SK-N-SH (cell line): Measurements from ENCODE around the gene ASAP2. TPM values are rescaled to one million over a fixed set of nuclear protein-coding genes. Genes with fewer than 3 reads are reported as not detected.

Experiments
- CTCF ChIA-PET: fragments of 300-600, 350-600 bp; formaldehyde crosslinking; extraction: SDS; loops from one replicate; lab custom pipeline; 2021; lab: Yijun Ruan, JAX
- POLR2A ChIA-PET: fragments of 350-600 bp; sonication (Branson Sonifier 250); formaldehyde crosslinking; extraction: SDS; loops from one replicate; lab custom pipeline; 2020; ENCODE audit warnings: antibody characterized with exemption, inconsistent platforms; lab: Yijun Ruan, JAX
- DNase-seq: peaks from one replicate; pipeline ENCODE4 v3.0.0; 2012
- H2AFZ ChIP-seq: fragments of 200-600 bp; sonication (generic); 2 replicates; pipeline ENCODE4 v1.8.1; 2016; ENCODE audit warnings: antibody characterized with exemption, mild to moderate bottlenecking, low read depth
- H3F3A ChIP-seq: fragments of 200-600 bp; sonication (generic); replicated peaks from 2 replicates; pipeline ENCODE3; 2016; ENCODE audit warnings: antibody characterized with exemption, mild to moderate bottlenecking; ENCODE audit not compliant: insufficient read depth
- H3K27ac ChIP-seq, 2 experiments: fragments of 200-500 bp in 1 of 2; fragments of 200-600 bp in 1 of 2; sonication (Bioruptor generic) in 1 of 2; sonication (generic), shearing (Covaris generic) in 1 of 2; 2 replicates each; pipeline versions ENCODE4 v1.5.1 to v1.6.1; 2014 to 2016; ENCODE audit warnings: low read depth in 2 of 2, inconsistent platforms in 1 of 2, low read length in 1 of 2, mild to moderate bottlenecking in 1 of 2, mixed read lengths in 1 of 2
- H3K27me3 ChIP-seq: fragments of 200-600 bp; sonication (generic), shearing (Covaris generic); 2 replicates; pipeline ENCODE4 v1.6.1; 2016; ENCODE audit warnings: mixed run types; ENCODE audit not compliant: insufficient read depth
- H3K36me3 ChIP-seq, 2 experiments: fragments of 200-500 bp in 1 of 2; fragments of 200-600 bp in 1 of 2; sonication (Bioruptor generic) in 1 of 2; sonication (generic) in 1 of 2; replicated peaks in 1 of 2; 2 replicates each; pipeline versions ENCODE3 to v1.5.1; 2014 to 2016; ENCODE audit warnings: low read length in 1 of 2, mild to moderate bottlenecking in 1 of 2; ENCODE audit not compliant: insufficient read depth in 2 of 2, control insufficient read depth in 1 of 2
- H3K4me1 ChIP-seq, 2 experiments: fragments of 200-500 bp in 1 of 2; fragments of 200-600 bp in 1 of 2; sonication (Bioruptor generic) in 1 of 2; sonication (generic), shearing (Covaris generic) in 1 of 2; 2 replicates each; pipeline versions ENCODE4 v1.5.1 to v1.6.1; 2014 to 2016; ENCODE audit warnings: low read depth in 1 of 2, low read length in 1 of 2, mixed run types in 1 of 2; ENCODE audit not compliant: insufficient read depth in 2 of 2, control insufficient read depth in 1 of 2
- H3K4me2 ChIP-seq: fragments of 200-600 bp; sonication (generic), shearing (Covaris generic); 2 replicates; pipeline ENCODE4 v1.6.1; 2017; ENCODE audit warnings: mixed run types
- H3K4me3 ChIP-seq, 2 experiments: fragments of 200-500 bp in 1 of 2; fragments of 200-600 bp in 1 of 2; sonication (Bioruptor generic) in 1 of 2; sonication (generic), shearing (Covaris generic) in 1 of 2; 2 replicates each; pipeline versions ENCODE4 v1.5.1 to v1.8.1; 2014 to 2016; ENCODE audit warnings: low read depth in 2 of 2, inconsistent platforms in 1 of 2, low read length in 1 of 2, mild to moderate bottlenecking in 1 of 2, mixed read lengths in 1 of 2, moderate library complexity in 1 of 2
- H3K79me2 ChIP-seq: fragments of 200-600 bp; sonication (generic); 2 replicates; pipeline ENCODE4 v1.8.1; 2017; ENCODE audit warnings: mild to moderate bottlenecking; ENCODE audit not compliant: insufficient read depth
- H3K9ac ChIP-seq: fragments of 200-600 bp; sonication (generic); 2 replicates; pipeline ENCODE4 v1.6.1; 2017; ENCODE audit warnings: mixed run types
- H3K9me2 ChIP-seq: fragments of 200-600 bp; sonication (generic); 2 replicates; pipeline ENCODE4 v1.6.1; 2017; ENCODE audit warnings: mixed run types
- H3K9me3 ChIP-seq: fragments of 200-600 bp; sonication (generic); 2 replicates; pipeline ENCODE4 v1.6.1; 2017; ENCODE audit warnings: mixed run types, mild to moderate bottlenecking, moderate library complexity
- H4K20me1 ChIP-seq: fragments of 200-600 bp; sonication (generic); 2 replicates; pipeline ENCODE4 v1.6.1; 2017; ENCODE audit warnings: mild to moderate bottlenecking, mixed run types; ENCODE audit not compliant: insufficient read depth
- CHD2 ChIP-seq: fragments of 150-350 bp; IDR thresholded peaks from 2 replicates; pipeline ENCODE4 v1.6.1; 2018; ENCODE audit warnings: low read length; ENCODE audit not compliant: partially characterized antibody
- ELF1 ChIP-seq: IDR thresholded peaks from 2 replicates; pipeline ENCODE4 v1.4.0; 2012
- EP300 ChIP-seq, 2 experiments: IDR thresholded peaks; 2 replicates each; pipeline versions ENCODE4 v1.4.0 to v1.6.1; 2012; ENCODE audit warnings: borderline replicate concordance in 1 of 2, low read depth in 1 of 2, low read length in 1 of 2
- EZH2phosphoT487 ChIP-seq: fragments of 200-600 bp; sonication (generic); IDR thresholded peaks from 2 replicates; pipeline ENCODE4 v1.6.1; 2017; ENCODE audit warnings: low read depth, mixed run types, mild to moderate bottlenecking, antibody characterized with exemption, moderate library complexity, borderline replicate concordance
- FOXM1 ChIP-seq: IDR thresholded peaks from 2 replicates; pipeline ENCODE4 v1.4.0; 2012; ENCODE audit warnings: low read depth, mild to moderate bottlenecking
- GATA2 ChIP-seq: sonication (generic); formaldehyde crosslinking; IDR thresholded peaks from 2 replicates; pipeline ENCODE4 v1.5.0; 2020; ENCODE audit warnings: mild to moderate bottlenecking, missing genetic modification reagents
- MEF2A ChIP-seq: IDR thresholded peaks from 2 replicates; pipeline ENCODE4 v1.4.0; 2012; ENCODE audit warnings: low read depth, borderline replicate concordance
- MXI1 ChIP-seq: IDR thresholded peaks from 2 replicates; pipeline ENCODE4 v1.6.1; 2012; ENCODE audit warnings: mild to moderate bottlenecking, low read depth, low read length, improper control_type of control experiment
- NFIC ChIP-seq: IDR thresholded peaks from 2 replicates; pipeline ENCODE4 v1.4.0; 2012; ENCODE audit warnings: borderline replicate concordance
- NRF1 ChIP-seq: IDR thresholded peaks from 2 replicates; pipeline ENCODE4 v1.6.1; 2012; ENCODE audit warnings: low read depth, mild to moderate bottlenecking, low read length
- POLR2AphosphoS5 ChIP-seq: IDR thresholded peaks from 2 replicates; pipeline ENCODE4 v1.6.1; 2012; ENCODE audit warnings: low read depth, low read length
- RFX5 ChIP-seq: IDR thresholded peaks from 2 replicates; pipeline ENCODE4 v1.6.1; 2012; ENCODE audit warnings: mild to moderate bottlenecking, improper control_type of control experiment, low read length
- RXRA ChIP-seq: IDR thresholded peaks from 2 replicates; pipeline ENCODE4 v1.4.0; 2012; ENCODE audit warnings: low read depth, mild to moderate bottlenecking, borderline replicate concordance
- TCF12 ChIP-seq: IDR thresholded peaks from 2 replicates; pipeline ENCODE4 v1.4.0; 2012
- TEAD4 ChIP-seq: IDR thresholded peaks from 2 replicates; pipeline ENCODE4 v1.4.0; 2012; ENCODE audit warnings: mild to moderate bottlenecking, borderline replicate concordance; ENCODE audit not compliant: insufficient read depth
- YY1 ChIP-seq: IDR thresholded peaks from 2 replicates; pipeline ENCODE4 v1.4.0; 2012; ENCODE audit warnings: low read depth, mild to moderate bottlenecking
- WGBS: methylation state at CpG from one replicate; pipeline ENCODE4 v1.1.6; 2017; ENCODE audit warnings: low lambda C conversion rate; 5-methylcytosine and 5-hydroxymethylcytosine counted together
- polyA plus RNA-seq, 3 experiments: library from polyadenylated mRNA; depleted of rRNA; stranded (reverse); fragments of >200 nt; gene quantifications; 2 replicates each; pipeline ENCODE4 v1.2.3, GENCODE V29; 2012
- TF ChIP-seq, protein P1 (sequence below): IDR thresholded peaks from 2 replicates; pipeline ENCODE4 v1.4.0; 2012; ENCODE audit warnings: low read depth, borderline replicate concordance
- TF ChIP-seq, protein P2 (sequence below): IDR thresholded peaks from 2 replicates; pipeline ENCODE4 v1.6.1; 2012; ENCODE audit warnings: mild to moderate bottlenecking, low read depth, low read length, moderate library complexity

Gene ASAP2
- polyA plus RNA-seq, 1 of the 3 experiments (the other 2 are of a cell fraction), result 37.9 TPM

DNA sequence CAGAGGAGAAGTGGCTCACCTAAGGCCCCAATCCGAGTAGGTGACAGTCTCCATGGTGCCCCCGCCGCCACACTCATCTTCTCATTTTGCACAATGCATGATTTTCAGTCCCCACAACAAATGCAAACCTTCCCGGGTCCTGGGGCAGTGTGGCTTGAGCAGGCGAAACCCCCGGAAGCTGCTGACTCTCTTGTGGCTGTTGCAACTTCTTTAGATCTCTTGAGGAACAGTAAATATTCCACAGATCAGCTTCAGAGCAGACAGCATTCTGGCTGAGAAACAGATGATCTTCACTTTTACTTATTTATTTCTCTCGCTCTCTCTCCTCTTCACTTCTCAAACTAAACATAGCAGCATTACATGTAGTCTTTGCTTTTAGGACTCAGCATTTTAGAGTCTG lies 51.9 kb downstream of the ASAP2 start:
- peaks cover 0 to 8% of the 10 kb centered on the region in 2 experiments for H3K36me3 ChIP-seq
- no peaks in the 10 kb centered on the region for H3K27me3 ChIP-seq
- 0 out of 2 replicates have a peak overlapping the region, but pooled peaks have one; percentile 2 for H3K9ac ChIP-seq
- DNase-seq, result no peak
- ChIA-PET POLR2A (no interaction called here), CTCF (interaction anchor here (0.6 to 2.3 kb wide), 2 partner anchors 54 to 115 kb away, joined by 4 to 6 read pairs; no protein-coding TSS in a partner anchor)
- H3K4me3 ChIP-seq, result no peak overlapping the region
- peaks cover 66 to 81% of the 10 kb centered on the region in 2 experiments for H3K4me1 ChIP-seq
- H2AFZ ChIP-seq, result no peak overlapping the region
- H3K9me3 ChIP-seq, result no peaks in the 10 kb centered on the region
- TF ChIP-seq NRF1 (no peak), NFIC (no peak), FOXM1 (no peak), RFX5 (no peak)
- peaks cover 16% of the 10 kb centered on the region for H3F3A ChIP-seq
- H3K9me2 ChIP-seq, result no peaks in the 10 kb centered on the region
- peak overlapping the region; percentile 11; the same call in 1 of the 2 replicates for H3K4me2 ChIP-seq
- 95% methylated on average over 7 of the region's 7 CpGs for WGBS
- H3K27ac ChIP-seq, result peak overlapping the region; percentile 81 to 89; a peak in 3 of 4 replicates
- H4K20me1 ChIP-seq, result peaks cover 46% of the 10 kb centered on the region
- H3K79me2 ChIP-seq, result peaks cover 99% of the 10 kb centered on the region

DNA sequence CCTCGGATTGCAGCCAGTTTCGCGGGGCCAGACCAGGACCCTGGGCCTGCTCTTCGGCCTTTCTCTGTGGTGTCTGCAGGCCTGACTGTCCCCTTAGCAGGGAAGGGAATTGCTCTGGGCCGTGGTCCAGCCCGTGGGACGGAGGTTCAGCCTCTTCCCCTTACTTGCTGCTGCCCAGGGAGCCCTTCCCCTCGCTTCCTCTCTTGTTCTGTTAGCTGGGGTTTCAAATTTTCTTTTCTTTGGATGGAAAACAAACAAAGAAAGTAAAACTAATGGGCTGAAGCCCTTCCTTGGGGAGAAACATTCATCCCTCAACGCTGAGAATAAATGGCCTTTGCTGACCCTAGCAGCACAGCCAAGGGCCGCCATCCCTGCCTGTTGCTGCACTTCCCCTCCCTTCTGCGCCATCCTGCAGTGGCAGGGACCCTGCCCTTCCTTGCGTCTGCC lies 52.4 kb downstream of the ASAP2 start:
- TF ChIP-seq TCF12, result no peak
- TF ChIP-seq RFX5, result no peak
- no peak for TF ChIP-seq EZH2phosphoT487
- TF ChIP-seq POLR2AphosphoS5, result no peak
- no peak for TF ChIP-seq TEAD4
- TF ChIP-seq CHD2, result no peak
- TF ChIP-seq MXI1, result no peak
- no peak for TF ChIP-seq MEF2A
- TF ChIP-seq YY1, result no peak
- Histone ChIP-seq H3K9me2 (no peaks in the 10 kb centered on the region), H3K27me3 (no peaks in the 10 kb centered on the region), H3K9ac (no peak overlapping the region), H3K27ac (peak overlapping the region; percentile 81 to 89; a peak in 3 of 4 replicates), H2AFZ (no peak overlapping the region), H3F3A (peaks cover 20% of the 10 kb centered on the region), H3K9me3 (no peaks in the 10 kb centered on the region), H3K4me3 (no peak overlapping the region), H3K36me3 (peaks cover 0 to 8% of the 10 kb centered on the region in 2 experiments), H4K20me1 (peaks cover 51% of the 10 kb centered on the region), H3K4me2 (peak overlapping the region; percentile 11), H3K79me2 (peaks cover 99% of the 10 kb centered on the region), H3K4me1 (peaks cover 70 to 85% of the 10 kb centered on the region in 2 experiments)
- ChIA-PET POLR2A (no interaction called here), CTCF (interaction anchor here (2.3 kb wide), 1 partner anchor 116 kb away, joined by 6 read pairs; no protein-coding TSS in a partner anchor)
- DNase-seq, result no peak
- WGBS, result 93% methylated on average over 12 of the region's 12 CpGs

DNA sequence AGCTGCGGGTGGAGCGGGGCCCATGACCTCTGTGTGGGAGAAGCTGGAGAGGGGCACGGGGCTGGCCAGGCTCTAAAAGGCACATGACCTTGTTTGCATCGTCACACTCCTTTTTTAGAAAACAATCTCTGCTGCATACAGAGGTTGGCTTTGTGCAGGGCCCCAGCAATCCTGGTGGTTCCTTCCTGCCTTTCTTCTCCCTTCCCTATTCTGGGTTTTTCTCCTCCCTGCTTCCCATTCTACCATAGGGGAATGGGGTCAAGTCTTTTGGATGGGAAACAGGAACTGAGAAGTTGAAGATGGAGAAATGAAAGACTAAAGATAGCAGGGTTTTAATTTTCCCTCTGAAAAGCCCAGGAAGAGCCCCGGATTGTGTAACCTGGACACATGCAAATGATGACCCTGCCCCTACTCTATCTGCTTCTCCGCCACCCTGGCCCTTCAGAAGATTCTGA lies 53.9 kb downstream of the ASAP2 start:
- Histone ChIP-seq H2AFZ (no peak overlapping the region), H3K4me1 (peaks cover 72 to 90% of the 10 kb centered on the region in 2 experiments), H3K36me3 (peaks cover 0 to 5% of the 10 kb centered on the region in 2 experiments), H3K9ac (no peak overlapping the region), H3K27ac (no peak overlapping the region; a peak in 1 of 4 replicates), H3F3A (peaks cover 19% of the 10 kb centered on the region), H4K20me1 (peaks cover 54% of the 10 kb centered on the region), H3K9me3 (no peaks in the 10 kb centered on the region), H3K4me3 (no peak overlapping the region), H3K4me2 (no peak overlapping the region), H3K27me3 (no peaks in the 10 kb centered on the region), H3K79me2 (peaks cover 100% of the 10 kb centered on the region), H3K9me2 (no peaks in the 10 kb centered on the region)
- no peak for TF ChIP-seq RXRA
- no peak for TF ChIP-seq GATA2 (CRISPR knock-in tag)
- no peak for TF ChIP-seq ELF1
- TF ChIP-seq NRF1, result no peak
- TF ChIP-seq, protein P1, sequence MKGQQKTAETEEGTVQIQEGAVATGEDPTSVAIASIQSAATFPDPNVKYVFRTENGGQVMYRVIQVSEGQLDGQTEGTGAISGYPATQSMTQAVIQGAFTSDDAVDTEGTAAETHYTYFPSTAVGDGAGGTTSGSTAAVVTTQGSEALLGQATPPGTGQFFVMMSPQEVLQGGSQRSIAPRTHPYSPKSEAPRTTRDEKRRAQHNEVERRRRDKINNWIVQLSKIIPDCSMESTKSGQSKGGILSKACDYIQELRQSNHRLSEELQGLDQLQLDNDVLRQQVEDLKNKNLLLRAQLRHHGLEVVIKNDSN, result no peak
- TF ChIP-seq, protein P2, sequence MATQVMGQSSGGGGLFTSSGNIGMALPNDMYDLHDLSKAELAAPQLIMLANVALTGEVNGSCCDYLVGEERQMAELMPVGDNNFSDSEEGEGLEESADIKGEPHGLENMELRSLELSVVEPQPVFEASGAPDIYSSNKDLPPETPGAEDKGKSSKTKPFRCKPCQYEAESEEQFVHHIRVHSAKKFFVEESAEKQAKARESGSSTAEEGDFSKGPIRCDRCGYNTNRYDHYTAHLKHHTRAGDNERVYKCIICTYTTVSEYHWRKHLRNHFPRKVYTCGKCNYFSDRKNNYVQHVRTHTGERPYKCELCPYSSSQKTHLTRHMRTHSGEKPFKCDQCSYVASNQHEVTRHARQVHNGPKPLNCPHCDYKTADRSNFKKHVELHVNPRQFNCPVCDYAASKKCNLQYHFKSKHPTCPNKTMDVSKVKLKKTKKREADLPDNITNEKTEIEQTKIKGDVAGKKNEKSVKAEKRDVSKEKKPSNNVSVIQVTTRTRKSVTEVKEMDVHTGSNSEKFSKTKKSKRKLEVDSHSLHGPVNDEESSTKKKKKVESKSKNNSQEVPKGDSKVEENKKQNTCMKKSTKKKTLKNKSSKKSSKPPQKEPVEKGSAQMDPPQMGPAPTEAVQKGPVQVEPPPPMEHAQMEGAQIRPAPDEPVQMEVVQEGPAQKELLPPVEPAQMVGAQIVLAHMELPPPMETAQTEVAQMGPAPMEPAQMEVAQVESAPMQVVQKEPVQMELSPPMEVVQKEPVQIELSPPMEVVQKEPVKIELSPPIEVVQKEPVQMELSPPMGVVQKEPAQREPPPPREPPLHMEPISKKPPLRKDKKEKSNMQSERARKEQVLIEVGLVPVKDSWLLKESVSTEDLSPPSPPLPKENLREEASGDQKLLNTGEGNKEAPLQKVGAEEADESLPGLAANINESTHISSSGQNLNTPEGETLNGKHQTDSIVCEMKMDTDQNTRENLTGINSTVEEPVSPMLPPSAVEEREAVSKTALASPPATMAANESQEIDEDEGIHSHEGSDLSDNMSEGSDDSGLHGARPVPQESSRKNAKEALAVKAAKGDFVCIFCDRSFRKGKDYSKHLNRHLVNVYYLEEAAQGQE, result no peak
- TF ChIP-seq EP300 (IDR thresholded peaks at IDR 0.05; ENCODE audit: borderline replicate concordance in 1 of 2, low read depth in 1 of 2, low read length in 1 of 2), result no peak
- TF ChIP-seq YY1, result no peak
- no peak for TF ChIP-seq CHD2
- 98% methylated on average over 6 of the region's 6 CpGs for WGBS
- DNase-seq, result no peak
- POLR2A ChIA-PET, result interaction anchor here (0.8 kb wide), 1 partner anchor 13 kb away, joined by 3 read pairs; no protein-coding TSS in a partner anchor
- CTCF ChIA-PET, result interaction anchor here (1.1 kb wide), 1 partner anchor 22 kb away, joined by 3 read pairs; no protein-coding TSS in a partner anchor
